ENCODE measurements around the gene DTNB.
A peak's percentile ranks its signal among the peaks of the same experiment; 100 is the strongest.

Gene DTNB

DNA sequence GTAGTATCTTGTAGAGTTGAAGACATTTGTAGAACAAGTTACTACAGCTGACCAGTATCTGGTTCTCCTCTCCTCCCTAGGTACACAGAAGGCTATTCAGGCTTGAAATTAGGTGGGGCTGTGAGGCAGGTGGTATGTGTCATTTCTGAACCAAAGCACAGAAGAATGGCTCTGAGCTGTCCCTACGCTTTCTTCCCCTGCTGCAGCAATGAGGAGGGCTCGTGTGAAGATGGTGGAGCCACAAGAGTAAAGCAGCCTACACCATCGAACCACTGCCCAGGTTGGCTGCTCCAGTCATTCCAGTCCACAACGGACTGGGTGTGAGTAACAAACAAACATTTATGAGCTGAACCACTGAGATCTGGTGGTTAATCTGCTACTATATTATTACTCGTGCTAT, 148.9 kb downstream of the DTNB start:
- peaks cover 2 to 8% (median 5%) of the 10 kb centered on the region in 5 donors for H3K4me1 ChIP-seq (ENCODE audit: control insufficient read depth in 5 of 5, insufficient read depth in 5 of 5, low read length in 5 of 5)
- H3K9me3 ChIP-seq (ENCODE audit: control insufficient read depth in 5 of 5, low read length in 5 of 5), result no peaks in the 10 kb centered on the region
- no peaks in the 10 kb centered on the region for H3K27me3 ChIP-seq (ENCODE audit: control insufficient read depth in 5 of 5, insufficient read depth in 4 of 5, low read length in 5 of 5)
- H3K4me3 ChIP-seq (ENCODE audit: low read depth in 1 of 5, low read length in 5 of 5), result no peak overlapping the region
- no peaks in the 10 kb centered on the region for H3K36me3 ChIP-seq (ENCODE audit: control insufficient read depth in 5 of 5, insufficient read depth in 5 of 5, low read length in 5 of 5)
- peak overlapping the region in 1 of 5 donors; percentile 20 for H3K9ac ChIP-seq (ENCODE audit: low read length in 5 of 5)
- H3K27ac ChIP-seq (ENCODE audit: low read depth, low read length), result no peak overlapping the region

DNA sequence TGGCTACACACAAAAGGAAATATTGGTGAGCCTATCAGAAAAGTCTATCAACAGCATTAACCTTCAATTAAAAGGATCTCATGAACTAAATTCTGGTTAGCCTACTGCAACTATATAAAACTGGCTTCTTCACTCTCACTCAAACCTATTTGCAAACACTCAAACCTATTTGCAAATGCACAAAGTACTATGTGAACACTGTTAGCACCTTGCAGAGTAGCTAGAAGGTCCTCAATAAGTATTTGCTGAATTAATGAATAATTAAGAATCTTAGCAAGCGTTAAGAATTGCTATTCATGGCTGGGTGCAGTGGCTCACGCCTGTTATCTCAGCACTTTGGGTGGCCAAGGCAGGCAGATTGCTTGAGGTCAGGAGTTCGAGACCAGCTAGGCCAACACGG, 150.3 kb downstream of the DTNB start:
- no peak overlapping the region for H3K9ac ChIP-seq (ENCODE audit: low read length in 5 of 5)
- no peaks in the 10 kb centered on the region for H3K9me3 ChIP-seq (ENCODE audit: control insufficient read depth in 5 of 5, low read length in 5 of 5)
- no peak overlapping the region for H3K4me3 ChIP-seq (ENCODE audit: low read depth in 1 of 5, low read length in 5 of 5)
- H3K27ac ChIP-seq (ENCODE audit: low read depth, low read length), result no peak overlapping the region
- H3K36me3 ChIP-seq (ENCODE audit: control insufficient read depth in 5 of 5, insufficient read depth in 5 of 5, low read length in 5 of 5), result peaks cover 0 to 2% (median 0%) of the 10 kb centered on the region in 5 donors
- no peaks in the 10 kb centered on the region for H3K27me3 ChIP-seq (ENCODE audit: control insufficient read depth in 5 of 5, insufficient read depth in 4 of 5, low read length in 5 of 5)
- H3K4me1 ChIP-seq (ENCODE audit: control insufficient read depth in 5 of 5, insufficient read depth in 5 of 5, low read length in 5 of 5), result peaks cover 2 to 8% (median 5%) of the 10 kb centered on the region in 5 donors

DNA sequence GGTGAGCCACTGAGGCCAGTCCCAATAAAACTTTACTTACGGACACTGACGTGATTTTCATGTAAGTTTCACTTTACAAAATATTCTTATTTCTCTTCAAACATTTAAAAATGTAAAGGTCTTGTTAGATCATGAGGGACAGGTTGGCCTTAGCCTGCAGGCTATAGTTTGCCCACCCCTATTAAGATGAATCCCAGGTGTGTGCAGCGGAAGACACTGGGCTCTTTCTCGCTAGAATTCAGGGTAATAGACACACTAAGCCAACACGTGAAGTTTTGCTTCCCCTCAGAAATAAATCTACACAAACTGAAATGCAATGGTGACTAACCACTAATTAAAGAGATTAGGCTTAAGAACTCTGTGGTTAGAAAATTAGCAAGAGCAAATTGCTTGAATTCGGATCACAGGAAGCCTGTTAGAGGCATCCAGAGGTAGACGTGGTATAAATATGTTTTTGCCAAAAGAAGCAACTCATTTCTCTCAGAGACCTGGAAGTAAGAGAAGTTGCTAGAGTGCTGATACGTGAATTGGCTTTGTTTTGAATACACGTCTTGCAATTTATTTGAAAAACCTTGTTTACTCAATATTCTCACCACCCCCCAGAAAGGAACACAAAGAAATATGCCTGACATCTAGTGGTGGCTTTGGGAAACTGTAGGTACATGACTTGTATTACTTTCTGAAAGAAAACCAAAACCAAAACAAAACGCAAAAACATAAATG, 151.6 kb downstream of the DTNB start:
- Histone ChIP-seq H3K4me3 (ENCODE audit: low read depth in 1 of 5, low read length in 5 of 5) (peak overlapping the region; percentile 47 to 59 (median 54)), H3K9me3 (ENCODE audit: control insufficient read depth in 5 of 5, low read length in 5 of 5) (no peaks in the 10 kb centered on the region), H3K9ac (ENCODE audit: low read length in 5 of 5) (peak overlapping the region in 4 of 5 donors; percentile 15 to 55 (median 32)), H3K27me3 (ENCODE audit: control insufficient read depth in 5 of 5, insufficient read depth in 4 of 5, low read length in 5 of 5) (no peaks in the 10 kb centered on the region), H3K4me1 (ENCODE audit: control insufficient read depth in 5 of 5, insufficient read depth in 5 of 5, low read length in 5 of 5) (peaks cover 2 to 8% (median 5%) of the 10 kb centered on the region in 5 donors), H3K27ac (ENCODE audit: low read depth, low read length) (no peak overlapping the region), H3K36me3 (ENCODE audit: control insufficient read depth in 5 of 5, insufficient read depth in 5 of 5, low read length in 5 of 5) (peaks cover 0 to 2% (median 0%) of the 10 kb centered on the region in 5 donors)

DNA sequence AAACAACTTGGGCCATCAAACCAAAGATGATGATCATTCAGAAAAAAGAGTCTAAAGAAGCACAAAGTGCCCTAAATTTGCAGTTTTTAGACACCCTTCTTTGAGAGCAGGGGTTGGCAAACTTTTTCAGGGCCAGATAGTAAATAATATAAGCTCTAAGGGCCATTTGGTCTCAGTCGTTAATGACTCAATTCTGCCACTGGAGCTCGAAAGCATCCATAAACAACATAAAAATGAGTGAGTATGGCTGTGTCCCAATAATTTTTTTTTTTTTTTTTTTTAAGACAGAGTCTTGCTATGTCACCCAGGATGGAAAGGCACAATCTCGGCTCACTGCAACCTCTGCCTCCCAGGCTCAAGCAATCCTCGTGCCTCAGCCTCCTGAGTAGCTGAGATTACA, 152.3 kb downstream of the DTNB start:
- Histone ChIP-seq H3K9me3 (ENCODE audit: control insufficient read depth in 5 of 5, low read length in 5 of 5) (no peaks in the 10 kb centered on the region), H3K27me3 (ENCODE audit: control insufficient read depth in 5 of 5, insufficient read depth in 4 of 5, low read length in 5 of 5) (no peaks in the 10 kb centered on the region), H3K36me3 (ENCODE audit: control insufficient read depth in 5 of 5, insufficient read depth in 5 of 5, low read length in 5 of 5) (peaks cover 0 to 2% (median 0%) of the 10 kb centered on the region in 5 donors), H3K4me1 (ENCODE audit: control insufficient read depth in 5 of 5, insufficient read depth in 5 of 5, low read length in 5 of 5) (peaks cover 2 to 8% (median 6%) of the 10 kb centered on the region in 5 donors), H3K9ac (ENCODE audit: low read length in 5 of 5) (no peak overlapping the region), H3K27ac (ENCODE audit: low read depth, low read length) (no peak overlapping the region), H3K4me3 (ENCODE audit: low read depth in 1 of 5, low read length in 5 of 5) (no peak overlapping the region)

DNA sequence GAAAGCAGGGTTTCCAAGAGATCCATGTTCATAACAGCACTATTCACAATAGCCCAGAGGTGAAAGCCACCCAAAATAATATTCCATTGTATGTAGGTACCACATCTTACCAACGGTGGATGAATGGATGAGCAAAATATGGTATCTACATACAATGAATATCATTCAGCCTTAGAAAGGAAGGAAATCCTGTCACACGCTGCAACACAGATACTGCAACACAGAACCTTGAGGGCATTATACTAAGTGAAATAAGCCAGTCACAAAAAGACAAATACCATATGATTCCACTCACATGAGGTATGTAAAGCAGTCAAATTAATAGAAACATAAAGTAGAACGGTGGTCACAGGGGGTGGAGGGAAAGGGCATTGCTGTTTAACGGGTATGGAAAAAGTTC, 155.7 kb downstream of the DTNB start:
- Histone ChIP-seq H3K9ac (ENCODE audit: low read length in 5 of 5) (no peak overlapping the region), H3K9me3 (ENCODE audit: control insufficient read depth in 5 of 5, low read length in 5 of 5) (no peaks in the 10 kb centered on the region), H3K27me3 (ENCODE audit: control insufficient read depth in 5 of 5, insufficient read depth in 4 of 5, low read length in 5 of 5) (no peaks in the 10 kb centered on the region), H3K27ac (ENCODE audit: low read depth, low read length) (no peak overlapping the region), H3K36me3 (ENCODE audit: control insufficient read depth in 5 of 5, insufficient read depth in 5 of 5, low read length in 5 of 5) (peaks cover 0 to 2% (median 0%) of the 10 kb centered on the region in 5 donors), H3K4me3 (ENCODE audit: low read depth in 1 of 5, low read length in 5 of 5) (no peak overlapping the region), H3K4me1 (ENCODE audit: control insufficient read depth in 5 of 5, insufficient read depth in 5 of 5, low read length in 5 of 5) (peaks cover 2 to 8% (median 6%) of the 10 kb centered on the region in 5 donors)

DNA sequence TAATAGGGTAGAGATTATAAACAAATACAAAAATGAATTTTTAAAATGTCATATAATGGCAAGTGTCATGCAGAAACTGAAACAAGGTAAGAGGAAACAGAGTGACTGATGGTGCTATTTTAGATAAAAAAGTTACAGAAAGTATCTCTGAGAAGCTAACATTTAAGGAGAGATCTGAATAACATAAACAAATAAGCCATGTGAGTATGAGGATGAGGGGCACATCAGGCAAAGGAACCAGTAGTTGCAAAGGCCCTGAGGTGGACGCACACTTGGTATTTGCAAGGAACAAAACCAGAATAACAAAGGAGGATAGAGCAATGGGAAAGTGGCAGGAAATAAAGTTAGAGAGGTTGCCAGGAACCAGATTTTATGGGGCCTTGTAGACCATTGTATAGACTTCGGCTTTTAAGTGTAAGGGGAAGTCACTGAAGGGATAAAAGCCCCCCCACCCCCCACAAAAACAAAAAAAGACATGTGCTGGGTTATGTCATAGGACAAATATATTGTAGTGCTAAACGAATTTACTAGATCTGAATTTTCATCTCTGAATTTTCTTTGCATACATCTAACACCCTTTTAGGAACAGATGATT, 159.2 kb downstream of the DTNB start:
- H3K9ac ChIP-seq (ENCODE audit: low read length in 5 of 5), result no peak overlapping the region
- H3K27me3 ChIP-seq (ENCODE audit: control insufficient read depth in 5 of 5, insufficient read depth in 4 of 5, low read length in 5 of 5), result no peaks in the 10 kb centered on the region
- H3K9me3 ChIP-seq (ENCODE audit: control insufficient read depth in 5 of 5, low read length in 5 of 5), result no peaks in the 10 kb centered on the region
- no peak overlapping the region for H3K27ac ChIP-seq (ENCODE audit: low read depth, low read length)
- H3K36me3 ChIP-seq (ENCODE audit: control insufficient read depth in 5 of 5, insufficient read depth in 5 of 5, low read length in 5 of 5), result peaks cover 0 to 2% (median 0%) of the 10 kb centered on the region in 5 donors
- no peak overlapping the region for H3K4me3 ChIP-seq (ENCODE audit: low read depth in 1 of 5, low read length in 5 of 5)
- peaks cover 0 to 3% (median 0%) of the 10 kb centered on the region in 5 donors for H3K4me1 ChIP-seq (ENCODE audit: control insufficient read depth in 5 of 5, insufficient read depth in 5 of 5, low read length in 5 of 5)

DNA sequence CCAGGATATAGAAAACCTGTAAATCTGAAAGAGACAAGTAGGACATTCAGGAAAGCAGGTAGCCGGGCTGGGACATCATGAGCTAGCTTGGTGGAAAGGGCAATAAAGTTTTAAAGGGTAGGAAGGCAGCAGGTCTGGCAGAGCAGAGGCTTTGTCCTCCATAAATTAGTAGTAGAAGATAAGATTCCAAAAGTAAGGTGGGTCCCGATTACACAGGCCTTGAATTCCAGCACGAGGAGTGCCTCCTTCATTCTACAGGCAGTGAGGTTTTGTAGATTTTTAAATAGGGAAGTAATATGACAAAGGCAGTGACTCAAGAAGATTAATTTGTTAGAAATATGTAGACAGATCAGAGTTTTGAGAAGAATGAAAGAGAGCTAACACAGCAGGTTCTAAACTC, 160.7 kb downstream of the DTNB start:
- Histone ChIP-seq H3K27me3 (ENCODE audit: control insufficient read depth in 5 of 5, insufficient read depth in 4 of 5, low read length in 5 of 5) (no peaks in the 10 kb centered on the region), H3K9ac (ENCODE audit: low read length in 5 of 5) (no peak overlapping the region), H3K4me1 (ENCODE audit: control insufficient read depth in 5 of 5, insufficient read depth in 5 of 5, low read length in 5 of 5) (peaks cover 0 to 3% (median 0%) of the 10 kb centered on the region in 5 donors), H3K9me3 (ENCODE audit: control insufficient read depth in 5 of 5, low read length in 5 of 5) (no peaks in the 10 kb centered on the region), H3K36me3 (ENCODE audit: control insufficient read depth in 5 of 5, insufficient read depth in 5 of 5, low read length in 5 of 5) (no peaks in the 10 kb centered on the region), H3K27ac (ENCODE audit: low read depth, low read length) (no peak overlapping the region), H3K4me3 (ENCODE audit: low read depth in 1 of 5, low read length in 5 of 5) (no peak overlapping the region)

DNA sequence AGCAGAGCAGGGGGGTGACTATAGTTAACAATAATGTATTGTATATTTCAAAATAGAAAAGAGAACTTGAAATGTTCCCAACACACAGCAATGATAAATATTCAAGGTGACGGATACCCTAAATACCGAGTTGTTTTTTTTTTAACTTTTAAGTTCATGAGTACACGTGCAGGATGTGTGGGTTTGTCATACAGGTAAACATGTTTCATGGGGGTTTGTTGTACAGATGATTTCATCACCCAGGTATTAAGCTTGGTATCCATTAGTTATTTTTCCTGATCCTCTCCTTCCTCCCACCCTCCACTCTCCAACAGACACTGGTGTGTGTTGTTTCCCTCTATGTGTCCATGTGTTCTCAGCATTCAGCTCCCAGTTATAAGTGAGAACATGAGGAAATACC, 167.2 kb downstream of the DTNB start:
- H3K27ac ChIP-seq (ENCODE audit: low read depth, low read length), result no peak overlapping the region
- no peaks in the 10 kb centered on the region for H3K36me3 ChIP-seq (ENCODE audit: control insufficient read depth in 5 of 5, insufficient read depth in 5 of 5, low read length in 5 of 5)
- H3K9ac ChIP-seq (ENCODE audit: low read length in 5 of 5), result no peak overlapping the region
- H3K9me3 ChIP-seq (ENCODE audit: control insufficient read depth in 5 of 5, low read length in 5 of 5), result no peaks in the 10 kb centered on the region
- H3K4me1 ChIP-seq (ENCODE audit: control insufficient read depth in 5 of 5, insufficient read depth in 5 of 5, low read length in 5 of 5), result no peaks in the 10 kb centered on the region
- no peaks in the 10 kb centered on the region for H3K27me3 ChIP-seq (ENCODE audit: control insufficient read depth in 5 of 5, insufficient read depth in 4 of 5, low read length in 5 of 5)
- no peak overlapping the region for H3K4me3 ChIP-seq (ENCODE audit: low read depth in 1 of 5, low read length in 5 of 5)

DNA sequence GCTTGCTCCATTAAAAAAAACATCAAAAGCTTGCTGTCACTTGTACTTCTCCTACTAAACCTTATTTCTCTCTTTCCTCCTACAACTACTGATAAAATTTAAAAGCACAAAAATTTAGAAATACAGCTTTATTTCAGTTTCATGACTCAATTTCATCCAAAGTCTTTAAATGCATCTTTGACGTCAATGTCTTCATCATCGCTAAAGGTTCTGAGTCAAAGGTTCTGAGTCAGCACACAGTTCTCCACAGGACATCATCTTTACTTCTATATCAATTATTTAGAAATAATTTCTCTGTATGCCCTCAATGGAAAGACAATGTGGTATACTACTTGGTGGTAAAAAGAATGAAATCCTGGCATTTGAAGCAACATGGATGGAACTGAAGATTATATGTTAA, 167.8 kb downstream of the DTNB start:
- Histone ChIP-seq H3K9ac (ENCODE audit: low read length in 5 of 5) (no peak overlapping the region), H3K27ac (ENCODE audit: low read depth, low read length) (no peak overlapping the region), H3K4me3 (ENCODE audit: low read depth in 1 of 5, low read length in 5 of 5) (no peak overlapping the region), H3K9me3 (ENCODE audit: control insufficient read depth in 5 of 5, low read length in 5 of 5) (no peaks in the 10 kb centered on the region), H3K27me3 (ENCODE audit: control insufficient read depth in 5 of 5, insufficient read depth in 4 of 5, low read length in 5 of 5) (no peaks in the 10 kb centered on the region), H3K4me1 (ENCODE audit: control insufficient read depth in 5 of 5, insufficient read depth in 5 of 5, low read length in 5 of 5) (no peaks in the 10 kb centered on the region), H3K36me3 (ENCODE audit: control insufficient read depth in 5 of 5, insufficient read depth in 5 of 5, low read length in 5 of 5) (no peaks in the 10 kb centered on the region)

DNA sequence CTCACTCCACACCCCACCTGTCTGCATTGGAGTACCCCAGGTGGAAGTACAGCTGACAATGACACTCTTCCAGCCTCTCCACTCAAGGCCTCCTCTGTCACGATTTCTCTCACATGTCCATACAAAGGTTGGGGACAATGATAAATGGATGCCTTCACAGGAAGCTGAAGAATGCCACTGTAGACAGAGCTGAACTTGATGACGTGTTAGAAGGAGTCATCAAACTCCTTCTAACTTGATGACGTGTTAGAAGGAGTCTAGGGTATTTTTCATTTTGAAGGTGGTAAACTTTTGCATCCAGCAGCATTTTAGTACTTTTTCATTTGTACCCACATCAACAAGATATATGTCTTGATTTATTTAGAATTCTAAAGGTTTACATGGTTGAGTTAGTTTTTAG, 168.2 kb downstream of the DTNB start:
- H3K9ac ChIP-seq (ENCODE audit: low read length in 5 of 5), result no peak overlapping the region
- no peaks in the 10 kb centered on the region for H3K27me3 ChIP-seq (ENCODE audit: control insufficient read depth in 5 of 5, insufficient read depth in 4 of 5, low read length in 5 of 5)
- no peak overlapping the region for H3K4me3 ChIP-seq (ENCODE audit: low read depth in 1 of 5, low read length in 5 of 5)
- H3K9me3 ChIP-seq (ENCODE audit: control insufficient read depth in 5 of 5, low read length in 5 of 5), result no peaks in the 10 kb centered on the region
- no peaks in the 10 kb centered on the region for H3K4me1 ChIP-seq (ENCODE audit: control insufficient read depth in 5 of 5, insufficient read depth in 5 of 5, low read length in 5 of 5)
- H3K27ac ChIP-seq (ENCODE audit: low read depth, low read length), result no peak overlapping the region
- H3K36me3 ChIP-seq (ENCODE audit: control insufficient read depth in 5 of 5, insufficient read depth in 5 of 5, low read length in 5 of 5), result no peaks in the 10 kb centered on the region

All from subcutaneous abdominal adipose tissue (tissue), 5 donors.